GM21528 (cell line): Measurements from ENCODE around the gene PSAP.
"Not testable (repeated sequence)": the region's sequence is repeated elsewhere in the genome, so short reads cannot be mapped to it uniquely, and the experiment has no call there.

ENCODE experiments used
- ATAC-seq: cut with Tn5 transposase; IDR thresholded peaks from one replicate; pipeline ENCODE4 v1.9.1; 2021; ENCODE audit warnings: mild to moderate bottlenecking, moderate library complexity; ENCODE audit not compliant: unreplicated experiment, low FRiP score

Gene PSAP

GRCh38 chr10:71850743-71851464 lies at the start of gene PSAP:
Gene PSAP, minus strand, starts transcription at chr10:71851251. Its CDS starts 30 bp downstream, at chr10:71851221.
- ATAC-seq, result peak; percentile 74

GRCh38 chr10:71900441-71901180 lies 49.6 kb upstream of the PSAP start:
- ATAC-seq, result no peak

- ATAC-seq, result no peak
Observed at GRCh38 chr10:71899665-71900412, 48.8 kb upstream of the PSAP start.

- not testable (repeated sequence) for ATAC-seq
Observed at GRCh38 chr10:71898346-71898745, 47.3 kb upstream of the PSAP start.

- no peak for ATAC-seq
Observed at GRCh38 chr10:71893920-71894319, 42.9 kb upstream of the PSAP start.

GRCh38 chr10:71893258-71893815 lies 42.3 kb upstream of the PSAP start:
- ATAC-seq, result no peak

GRCh38 chr10:71891437-71891836 lies 40.4 kb upstream of the PSAP start:
- no peak for ATAC-seq

GRCh38 chr10:71889388-71889987 lies 38.4 kb upstream of the PSAP start:
- no peak for ATAC-seq

GRCh38 chr10:71888623-71889387 lies 37.8 kb upstream of the PSAP start:
- peak; percentile 84 for ATAC-seq

- no peak for ATAC-seq
Observed at GRCh38 chr10:71888248-71888622, 37.2 kb upstream of the PSAP start.

GRCh38 chr10:71887743-71888142 lies 36.7 kb upstream of the PSAP start:
- no peak for ATAC-seq

- ATAC-seq, result no peak
Observed at GRCh38 chr10:71882813-71883659, 32.0 kb upstream of the PSAP start.

GRCh38 chr10:71881647-71882355 lies 30.8 kb upstream of the PSAP start:
- ATAC-seq, result no peak

- not testable (repeated sequence) for ATAC-seq
Observed at GRCh38 chr10:71881307-71881624, 30.2 kb upstream of the PSAP start.

GRCh38 chr10:71880425-71881306 lies 29.6 kb upstream of the PSAP start:
- ATAC-seq, result no peak

- ATAC-seq, result no peak
Observed at GRCh38 chr10:71878327-71879034, 27.4 kb upstream of the PSAP start.

- no peak for ATAC-seq
Observed at GRCh38 chr10:71877821-71878220, 26.8 kb upstream of the PSAP start.
